Endothelial cell of umbilical vein (primary cell): Measurements from ENCODE around the gene PPP2R3B. TPM values are rescaled to one million over a fixed set of nuclear protein-coding genes. Genes with fewer than 3 reads are reported as not detected.

Experiments
- BruUV-seq: library from RNA; stranded (reverse); fragments of 400-500 nt; replicated peaks from 2 replicates; lab custom pipeline; 2021; lab: Mats Ljungman, UMichigan
- CTCF ChIA-PET: fragments of 300-600, 350-600 bp; sonication (Branson Sonifier 250); formaldehyde crosslinking; loops from one replicate; lab custom pipeline; 2021; ENCODE audit warnings: antibody characterized with exemption, inconsistent platforms; lab: Charles Lee
- POLR2A ChIA-PET: fragments of 300-600, 350-600 bp; sonication (Branson Sonifier 250); formaldehyde crosslinking; loops from one replicate; lab custom pipeline; 2021; ENCODE audit warnings: antibody characterized with exemption, inconsistent platforms; lab: Charles Lee
- DNase-seq: peaks from one replicate; pipeline ENCODE4 v3.0.0-alpha.2; 2011; ENCODE audit warnings: low read depth, low spot score
- FAIRE-seq: peaks from 2 replicates; lab custom pipeline; 2011; peaks lifted over from hg19 to GRCh38; lab: Jason Lieb, UNC
- H2AFZ ChIP-seq: 2 replicates; pipeline ENCODE4 v1.6.0; 2012; ENCODE audit warnings: low read depth, low read length, control low read depth, inconsistent platforms
- H3K27ac ChIP-seq: 2 replicates; pipeline ENCODE4 v1.5.1; 2011; ENCODE audit warnings: low read depth, mild to moderate bottlenecking, control low read depth, low read length, moderate library complexity; ENCODE audit not compliant: insufficient read depth
- H3K27me3 ChIP-seq, 2 experiments: 2 replicates each; pipeline versions ENCODE4 v1.6.0 to v1.6.1; 2011; ENCODE audit warnings: low read length in 2 of 2, mixed read lengths in 1 of 2; ENCODE audit not compliant: control insufficient read depth in 2 of 2, insufficient read depth in 2 of 2
- H3K36me3 ChIP-seq, 2 experiments: 2 replicates in 1 of 2; 3 replicates in 1 of 2; pipeline ENCODE4 v1.5.1; 2011; ENCODE audit warnings: low read length in 2 of 2, mild to moderate bottlenecking in 1 of 2, moderate library complexity in 1 of 2; ENCODE audit not compliant: control insufficient read depth in 2 of 2, insufficient read depth in 2 of 2; ENCODE audit errors: extremely low read depth in 1 of 2
- H3K4me1 ChIP-seq: 3 replicates; pipeline ENCODE4 v1.5.1; 2011; ENCODE audit warnings: mild to moderate bottlenecking, low read length; ENCODE audit not compliant: control insufficient read depth, insufficient read depth; ENCODE audit errors: extremely low read depth
- H3K4me2 ChIP-seq: 2 replicates; pipeline ENCODE4 v1.6.1; 2011; ENCODE audit warnings: low read length, control low read depth, mixed read lengths; ENCODE audit not compliant: insufficient read depth
- H3K4me3 ChIP-seq, 3 experiments: fragments of 200-600 bp in 1 of 3; sonication (generic), shearing (Covaris generic) in 1 of 3; replicated peaks in 1 of 3; 2 replicates each; pipeline ENCODE4 v1.5.1; 2011 to 2016; ENCODE audit warnings: control low read depth in 3 of 3, low read length in 3 of 3, mild to moderate bottlenecking in 2 of 3, inconsistent platforms in 1 of 3, low read depth in 1 of 3, moderate library complexity in 1 of 3; ENCODE audit not compliant: insufficient read depth in 1 of 3
- H3K79me2 ChIP-seq: 2 replicates; pipeline ENCODE4 v1.6.0; 2012; ENCODE audit warnings: low read length, inconsistent platforms; ENCODE audit not compliant: control insufficient read depth, insufficient read depth
- H3K9ac ChIP-seq: replicated peaks from 2 replicates; pipeline ENCODE3; 2011; ENCODE audit warnings: low read length, control low read depth; ENCODE audit not compliant: insufficient read depth; ENCODE audit errors: extremely low read depth
- H3K9me1 ChIP-seq: replicated peaks from 3 replicates; pipeline ENCODE4 v1.6.0; 2011; ENCODE audit warnings: mild to moderate bottlenecking, low read length; ENCODE audit not compliant: control insufficient read depth, insufficient read depth; ENCODE audit errors: extremely low read depth
- H3K9me3 ChIP-seq: replicated peaks from 2 replicates; pipeline ENCODE4 v1.5.1; 2012; ENCODE audit warnings: low read length, inconsistent platforms; ENCODE audit not compliant: control insufficient read depth, insufficient read depth
- H4K20me1 ChIP-seq: replicated peaks from 2 replicates; pipeline ENCODE3; 2011; ENCODE audit warnings: mild to moderate bottlenecking, low read length; ENCODE audit not compliant: control insufficient read depth, insufficient read depth; ENCODE audit errors: extremely low read depth
- CTCF ChIP-seq, 2 donors: IDR thresholded peaks; 1 replicate in 1 of 2; 2 replicates in 1 of 2; pipeline ENCODE4 v1.5.1; 2011; ENCODE audit warnings: low read length in 2 of 2, mild to moderate bottlenecking in 2 of 2, moderate library complexity in 2 of 2, control low read depth in 1 of 2, inconsistent platforms in 1 of 2, low read depth in 1 of 2; ENCODE audit not compliant: insufficient read depth in 1 of 2; ENCODE audit errors: extremely low read depth in 1 of 2
- EZH2 ChIP-seq: IDR thresholded peaks from 2 replicates; pipeline ENCODE4 v1.6.1; 2012; ENCODE audit warnings: borderline replicate concordance, low read depth, mild to moderate bottlenecking, moderate library complexity, low read length, inconsistent platforms; ENCODE audit not compliant: severe bottlenecking
- FOS ChIP-seq: IDR thresholded peaks from 2 replicates; pipeline ENCODE4 v1.6.1; 2011; ENCODE audit warnings: mild to moderate bottlenecking, low read length, moderate library complexity, borderline replicate concordance; ENCODE audit not compliant: insufficient read depth
- GATA2 ChIP-seq: IDR thresholded peaks from 2 replicates; pipeline ENCODE4 v1.7.0; 2011; ENCODE audit warnings: low read depth, mild to moderate bottlenecking, moderate library complexity, mixed read lengths, low read length; ENCODE audit not compliant: insufficient read length, insufficient read depth
- JUN ChIP-seq: IDR thresholded peaks from 2 replicates; pipeline ENCODE4 v1.6.1; 2011; ENCODE audit warnings: borderline replicate concordance, low read depth; ENCODE audit not compliant: insufficient read length, insufficient read depth
- MAX ChIP-seq: IDR thresholded peaks from 2 replicates; pipeline ENCODE4 v1.6.1; 2011; ENCODE audit not compliant: insufficient read depth, insufficient read length
- MYC ChIP-seq: IDR thresholded peaks from one replicate; pipeline ENCODE4 v1.6.1; 2011; ENCODE audit warnings: mild to moderate bottlenecking, low read depth, low read length
- POLR2A ChIP-seq: IDR thresholded peaks from 2 replicates; pipeline ENCODE4 v1.6.1; 2012; ENCODE audit warnings: low read depth, mild to moderate bottlenecking, control low read depth, low read length
- POLR2AphosphoS5 ChIP-seq: IDR thresholded peaks from 2 replicates; pipeline ENCODE4 v1.6.1; 2012; ENCODE audit warnings: low read depth, mild to moderate bottlenecking, control low read depth, low read length, moderate library complexity; ENCODE audit not compliant: insufficient read depth
- dilution Hi-C: fragments of 300-500 bp; cut with MboI; formaldehyde crosslinking; loops from one replicate; pipeline ENCODE4 v1.15.0; 2019; ENCODE audit warnings: low sequenced_read_pairs; ENCODE audit not compliant: extremely low pct_ligation_motif_present
- intact Hi-C: fragments of 100-400 bp; cut with micrococcal nuclease; formaldehyde crosslinking; loops from one replicate; pipeline ENCODE4 v1.10.0; 2022
- polyA plus RNA-seq, 4 experiments: library from polyadenylated mRNA; depleted of rRNA in 3 of 4; stranded (reverse) in 3 of 4; unstranded in 1 of 4; fragments of >200 nt; gene quantifications; 2 replicates each; pipeline versions ENCODE4 v1.2.1 to v1.2.3, GENCODE V29; 2011 to 2012; ENCODE audit warnings: missing spikeins in 1 of 4
- total RNA-seq: library from RNA; stranded (reverse); gene quantifications from 2 replicates; pipeline ENCODE4 v1.2.3, GENCODE V29; 2021

Gene PPP2R3B
- total and polyA plus RNA-seq, 2 donors (not counting 3 experiments of a cell fraction or from before 2014, with no cell fraction given), result 19.1 to 33.6 TPM

GRCh38 chrX:369563-370101 lies 17.1 kb downstream of the PPP2R3B start:
- H3K9ac ChIP-seq, result no peak overlapping the region
- peaks cover 12% of the 10 kb centered on the region for H3K4me1 ChIP-seq
- H3K27me3 ChIP-seq, result peaks cover 7 to 16% of the 10 kb centered on the region in 2 experiments
- no peaks in the 10 kb centered on the region for H3K9me1 ChIP-seq
- no peak overlapping the region for H3K27ac ChIP-seq
- no peaks in the 10 kb centered on the region for H3K79me2 ChIP-seq
- H3K4me2 ChIP-seq, result no peak overlapping the region
- intact Hi-C loops (no loop called here), dilution Hi-C loops (no loop called here)
- no peaks in the 10 kb centered on the region for H4K20me1 ChIP-seq
- no peaks in the 10 kb centered on the region for H3K9me3 ChIP-seq
- no peak for DNase-seq
- no TSS peak for BruUV-seq
- H3K36me3 ChIP-seq, result no peaks in the 10 kb centered on the region
- no peak overlapping the region for H3K4me3 ChIP-seq
- ChIA-PET POLR2A (no interaction called here), CTCF (no interaction called here)
- no peak overlapping the region for H2AFZ ChIP-seq
- TF ChIP-seq POLR2A, result no peak
- TF ChIP-seq JUN, result no peak
- no peak for TF ChIP-seq GATA2
- no peak for TF ChIP-seq MAX
- no peak for TF ChIP-seq MYC
- no peak for TF ChIP-seq FOS
- TF ChIP-seq EZH2, result no peak
- TF ChIP-seq POLR2AphosphoS5, result no peak
- no peak for TF ChIP-seq CTCF (IDR thresholded peaks at IDR 0.05; ENCODE audit: extremely low read depth in 1 of 2, insufficient read depth in 1 of 2, low read depth in 1 of 2, low read length in 2 of 2)
- FAIRE-seq, result no peak
